Aorta (tissue), 5 donors: ENCODE measurements around the gene SMARCA4. TPM values are rescaled to one million over a fixed set of nuclear protein-coding genes. Genes with fewer than 3 reads are reported as not detected.
"Not testable (repeated sequence)": the region's sequence is repeated elsewhere in the genome, so short reads cannot be mapped to it uniquely, and the experiment has no call there.

Experiments used
- ATAC-seq: fragments of 200-7000 bp; cut with Tn5 transposase; one replicate; pipeline ENCODE4 v1.9.1; 2022; ENCODE audit warnings: moderate library complexity; ENCODE audit not compliant: low FRiP score
- DNase-seq, 2 donors: peaks; one replicate each; pipeline ENCODE4 v3.0.0-alpha.2; 2020
- H3K27ac ChIP-seq, 2 donors: one replicate each; pipeline ENCODE4 v1.5.1; 2013; ENCODE audit warnings: low read length in 2 of 2, mild to moderate bottlenecking in 2 of 2, moderate library complexity in 2 of 2, control low read depth in 1 of 2, inconsistent platforms in 1 of 2, low read depth in 1 of 2
- H3K27me3 ChIP-seq, 2 donors: one replicate each; pipeline ENCODE4 v1.6.1; 2013; ENCODE audit warnings: control low read depth in 1 of 2, low read length in 1 of 2, mild to moderate bottlenecking in 1 of 2, moderate library complexity in 1 of 2; ENCODE audit not compliant: insufficient read depth in 2 of 2, control insufficient read depth in 1 of 2
- H3K36me3 ChIP-seq, 2 donors: one replicate each; pipeline ENCODE4 v1.6.1; 2013; ENCODE audit warnings: control low read depth in 1 of 2, low read length in 1 of 2, mild to moderate bottlenecking in 1 of 2; ENCODE audit not compliant: insufficient read depth in 2 of 2, control insufficient read depth in 1 of 2
- H3K4me1 ChIP-seq, 2 donors: one replicate each; pipeline ENCODE4 v1.6.1; 2013; ENCODE audit warnings: low read length in 2 of 2, control low read depth in 1 of 2, mild to moderate bottlenecking in 1 of 2, moderate library complexity in 1 of 2; ENCODE audit not compliant: insufficient read depth in 2 of 2, control insufficient read depth in 1 of 2
- H3K4me3 ChIP-seq, 2 donors: one replicate each; pipeline ENCODE4 v1.5.1; 2013; ENCODE audit warnings: low read length in 2 of 2, control low read depth in 1 of 2, mild to moderate bottlenecking in 1 of 2
- H3K9me3 ChIP-seq: one replicate; pipeline ENCODE4 v1.6.1; 2013; ENCODE audit warnings: mild to moderate bottlenecking, low read length; ENCODE audit not compliant: control insufficient read depth
- WGBS, 2 donors: extraction: QIAGEN DNeasy Blood & Tissue Kit; methylation state at CpG; one replicate each; pipeline ENCODE4 v1.1.7; 2013; 5-methylcytosine and 5-hydroxymethylcytosine counted together
- intact Hi-C, 2 donors: fragments of 100-400 bp; cut with DNase I; formaldehyde crosslinking; loops; one replicate each; pipeline versions ENCODE4 v1.14.2 to v1.15.0; 2022
- polyA plus RNA-seq, 2 donors: library from polyadenylated mRNA; stranded (reverse); fragments of 200-250 nt; gene quantifications; one replicate each; pipeline ENCODE4 v1.2.3, GENCODE V29; 2013
- total RNA-seq, 2 donors: library from RNA; stranded (reverse); fragmentation: NEBNext Ultra II Directional; extraction: Animal tissue kit (Norgen Biotek cat#: 25700); gene quantifications; one replicate each; pipeline ENCODE4 v1.2.1, GENCODE V29; 2021
- donor health status: healthy with polysubstance abuse.
- donor health status: Bipolar disorder and iron deficiency.
- donor health status: DM: no; HTN: no; CAD: no.
- donor health status: DM: no; HTN: no; CAD: no.
- donor health status: DM: yes; HTN: yes; CAD: no.

SMARCA4 gene
- total and polyA plus RNA-seq, 4 donors: 17.8 to 67.4 (median 63.4) TPM

DNA sequence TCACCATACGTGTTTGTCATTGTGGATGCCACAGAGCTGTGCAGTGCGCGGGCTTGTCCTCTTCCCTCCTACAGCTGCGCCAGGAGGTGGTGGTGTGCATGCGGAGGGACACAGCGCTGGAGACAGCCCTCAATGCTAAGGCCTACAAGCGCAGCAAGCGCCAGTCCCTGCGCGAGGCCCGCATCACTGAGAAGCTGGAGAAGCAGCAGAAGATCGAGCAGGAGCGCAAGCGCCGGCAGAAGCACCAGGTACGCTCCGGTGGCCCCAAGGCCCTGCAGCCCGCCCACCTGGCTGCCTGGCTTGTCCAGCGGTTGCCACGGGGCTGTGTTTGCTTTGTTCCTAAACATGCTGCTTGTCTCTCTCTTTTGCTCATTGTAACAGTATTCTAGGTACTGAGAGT, 30.2 kb downstream of the SMARCA4 start:
- Histone ChIP-seq H3K27me3 (no peaks in the 10 kb centered on the region), H3K36me3 (peaks cover 0 to 6% of the 10 kb centered on the region in 2 donors), H3K27ac (no peak overlapping the region), H3K9me3 (no peaks in the 10 kb centered on the region), H3K4me1 (no peaks in the 10 kb centered on the region), H3K4me3 (no peak overlapping the region)
- ATAC-seq (no peak), DNase-seq (no peak)
- intact Hi-C loops: no loop called here
- 95 to 96% methylated on average over 20 of the region's 20 CpGs for WGBS, 2 donors

- intact Hi-C loops: no loop called here
- Histone ChIP-seq H3K27me3 (no peaks in the 10 kb centered on the region), H3K27ac (no peak overlapping the region), H3K36me3 (peaks cover 0 to 7% of the 10 kb centered on the region in 2 donors), H3K9me3 (no peaks in the 10 kb centered on the region), H3K4me3 (no peak overlapping the region), H3K4me1 (no peaks in the 10 kb centered on the region)
- WGBS, 2 donors: 94 to 95% methylated on average over 9 of the region's 9 CpGs
- ATAC-seq: no peak
- DNase-seq: no peak
Measured at GRCh38 chr19:10991521-10992081, 30.8 kb downstream of the SMARCA4 start.

- H3K4me1 ChIP-seq, intact Hi-C loops, DNase-seq: not testable (repeated sequence)
Measured at GRCh38 chr19:10992174-10992573, 31.3 kb downstream of the SMARCA4 start.

GRCh38 chr19:10995926-10996600, 35.2 kb downstream of the SMARCA4 start:
- no peaks in the 10 kb centered on the region for H3K27me3 ChIP-seq
- ATAC-seq: peak; percentile 13
- no peak for DNase-seq
- H3K9me3 ChIP-seq: no peaks in the 10 kb centered on the region
- no peaks in the 10 kb centered on the region for H3K4me1 ChIP-seq
- H3K36me3 ChIP-seq: peaks cover 3 to 4% of the 10 kb centered on the region in 2 donors
- intact Hi-C loops: no loop called here
- WGBS, 2 donors: 91 to 92% methylated on average over 29 of the region's 29 CpGs
- H3K4me3 ChIP-seq: no peak overlapping the region
- no peak overlapping the region for H3K27ac ChIP-seq

More at GRCh38 chr19:10992174-10992573, 31.3 kb downstream of the SMARCA4 start:
- not testable (repeated sequence) for H3K27me3 ChIP-seq, H3K27ac ChIP-seq, H3K36me3 ChIP-seq, ATAC-seq, H3K9me3 ChIP-seq, H3K4me3 ChIP-seq
- 69 to 72% methylated on average over 6 of the region's 6 CpGs for WGBS, 2 donors

DNA sequence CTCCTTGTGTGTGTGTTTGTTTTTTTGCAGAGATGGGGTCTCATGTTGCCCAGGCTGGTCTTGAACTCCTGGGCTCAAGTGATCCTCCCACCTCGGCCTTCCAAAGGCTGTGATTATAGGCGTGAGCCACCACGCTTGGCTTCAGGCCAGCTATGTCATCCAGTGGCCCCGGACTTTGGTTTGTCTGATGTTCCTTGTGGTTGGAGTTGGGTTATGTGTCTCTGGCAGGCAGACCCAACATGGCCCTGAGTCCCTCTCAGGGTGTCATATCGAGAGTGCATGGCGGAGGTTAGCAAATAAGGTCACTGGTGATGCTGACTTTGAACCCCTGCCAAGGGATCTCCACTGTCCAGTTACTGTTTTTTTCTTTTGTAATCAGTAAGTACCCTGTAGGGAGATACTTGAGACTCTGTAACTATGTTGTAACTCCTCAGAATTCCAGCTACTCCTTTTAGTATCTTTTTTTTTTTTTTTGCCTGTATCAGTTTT, 37.3 kb downstream of the SMARCA4 start:
- Histone ChIP-seq H3K27me3 (no peaks in the 10 kb centered on the region), H3K9me3 (no peaks in the 10 kb centered on the region), H3K4me1 (no peaks in the 10 kb centered on the region), H3K36me3 (peaks cover 3 to 7% of the 10 kb centered on the region in 2 donors), H3K27ac (no peak overlapping the region), H3K4me3 (no peak overlapping the region)
- DNase-seq: no peak
- intact Hi-C loops: no loop called here
- 70 to 73% methylated on average over 6 of the region's 6 CpGs for WGBS, 2 donors
- no peak for ATAC-seq

DNA sequence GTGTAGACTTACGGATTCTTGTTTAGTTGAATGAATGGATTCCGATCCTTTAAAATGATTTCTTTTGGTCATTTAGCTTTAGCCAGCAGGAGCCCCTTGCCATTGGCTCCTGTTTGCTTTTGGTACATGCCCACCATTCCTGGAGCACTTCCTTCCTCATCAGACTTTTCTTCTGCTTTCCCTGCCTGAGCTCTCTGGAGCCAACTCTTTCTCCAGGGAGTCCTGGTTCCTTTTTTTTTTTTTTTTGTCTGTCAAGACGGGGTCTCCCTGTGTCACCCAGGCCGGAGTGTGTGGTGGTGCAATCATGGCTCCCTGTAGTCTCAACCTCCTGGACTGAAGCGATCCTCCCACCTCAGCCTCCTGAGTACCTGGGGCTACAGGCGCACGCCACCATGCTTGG, 37.8 kb downstream of the SMARCA4 start:
- peaks cover 3 to 7% of the 10 kb centered on the region in 2 donors for H3K36me3 ChIP-seq
- H3K27ac ChIP-seq: no peak overlapping the region
- no peak for ATAC-seq
- no peaks in the 10 kb centered on the region for H3K4me1 ChIP-seq
- 91 to 92% methylated on average over 7 of the region's 7 CpGs for WGBS, 2 donors
- no peaks in the 10 kb centered on the region for H3K27me3 ChIP-seq
- H3K4me3 ChIP-seq: no peak overlapping the region
- intact Hi-C loops: no loop called here
- DNase-seq: no peak
- H3K9me3 ChIP-seq: no peaks in the 10 kb centered on the region

DNA sequence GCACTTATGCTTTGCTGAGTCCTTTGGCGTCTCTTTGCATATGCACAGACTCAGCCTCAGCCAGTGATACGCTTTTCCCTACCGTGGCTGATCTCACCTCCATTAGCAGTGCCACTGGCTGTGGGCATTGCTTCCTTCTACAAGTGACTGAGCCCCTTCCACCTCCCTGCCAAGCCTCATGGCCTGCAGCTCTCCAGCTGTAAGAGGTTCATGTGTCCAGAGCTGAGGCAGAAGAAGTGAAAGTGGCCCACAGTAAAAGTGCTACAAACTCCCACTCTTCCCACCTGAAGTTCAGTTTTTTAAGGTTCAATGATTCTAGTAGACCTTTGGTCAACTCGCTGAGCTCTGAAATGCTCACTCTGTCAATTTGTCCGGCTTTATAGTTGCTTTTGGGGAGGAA, 44.7 kb downstream of the SMARCA4 start:
- 88 to 91% methylated on average over 5 of the region's 5 CpGs for WGBS, 2 donors
- H3K9me3 ChIP-seq: no peaks in the 10 kb centered on the region
- intact Hi-C loops: no loop called here

DNA sequence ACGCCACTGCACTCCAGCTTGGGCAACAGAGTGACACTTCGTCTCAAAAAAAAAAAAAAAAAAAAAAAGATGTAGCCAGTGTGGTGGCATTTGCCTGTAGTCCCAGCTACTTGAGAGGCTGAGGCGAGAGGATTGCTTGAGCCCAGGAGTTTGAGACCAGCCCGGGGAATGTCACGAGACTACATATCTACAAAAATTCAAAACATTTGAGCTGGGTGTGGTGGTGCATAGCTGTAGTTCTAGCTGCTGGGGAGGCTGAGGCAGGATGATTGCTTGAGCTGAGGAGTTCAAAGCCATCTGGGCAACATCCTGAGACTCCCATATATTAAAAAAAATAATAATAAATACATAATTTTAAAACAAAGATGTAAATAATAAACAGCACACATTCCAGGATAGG, 46.6 kb downstream of the SMARCA4 start:
- H3K9me3 ChIP-seq: no peaks in the 10 kb centered on the region
- DNase-seq: no peak
- H3K27ac ChIP-seq: no peak overlapping the region
- H3K27me3 ChIP-seq: no peaks in the 10 kb centered on the region
- peaks cover 5 to 8% of the 10 kb centered on the region in 2 donors for H3K36me3 ChIP-seq
- intact Hi-C loops: no loop called here
- no peaks in the 10 kb centered on the region for H3K4me1 ChIP-seq
- H3K4me3 ChIP-seq: no peak overlapping the region
- ATAC-seq: no peak
- 90 to 91% methylated on average over 4 to 5 of the region's 5 CpGs for WGBS, 2 donors

More for the DNA sequence above, 44.7 kb downstream of the SMARCA4 start:
- Histone ChIP-seq H3K4me3 (no peak overlapping the region), H3K27me3 (no peaks in the 10 kb centered on the region), H3K27ac (no peak overlapping the region), H3K36me3 (peaks cover 5 to 8% of the 10 kb centered on the region in 2 donors), H3K4me1 (no peaks in the 10 kb centered on the region)
- no peak for DNase-seq
- ATAC-seq: no peak

DNA sequence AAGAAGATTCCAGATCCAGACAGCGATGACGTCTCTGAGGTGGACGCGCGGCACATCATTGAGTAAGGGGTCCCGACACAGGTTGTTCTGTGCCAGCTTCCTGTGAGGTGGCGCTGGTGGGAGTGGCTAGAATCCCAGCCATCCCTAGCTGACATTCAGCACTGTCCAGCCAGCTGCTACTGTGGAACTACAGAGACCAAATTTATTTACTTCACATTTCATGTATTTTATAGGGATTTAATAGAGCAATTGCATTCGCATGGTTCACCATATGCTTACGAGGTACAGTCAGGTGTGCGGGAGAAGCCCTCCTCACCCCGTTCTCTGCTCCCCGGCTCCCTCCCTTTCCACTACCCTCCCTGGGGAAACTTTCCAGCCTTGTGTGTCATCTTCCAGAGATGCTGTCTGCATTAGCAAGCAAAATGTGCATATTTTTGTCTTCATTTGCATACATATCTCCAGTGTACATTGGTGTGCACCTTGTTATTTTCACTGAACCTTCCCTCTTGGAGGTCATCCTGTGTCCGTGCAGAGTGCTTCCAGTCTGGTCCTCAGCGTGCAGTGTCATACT, 47.2 kb downstream of the SMARCA4 start:
- no peak for DNase-seq
- Histone ChIP-seq H3K27me3 (no peaks in the 10 kb centered on the region), H3K9me3 (no peaks in the 10 kb centered on the region), H3K27ac (no peak overlapping the region), H3K4me3 (no peak overlapping the region), H3K36me3 (peaks cover 5 to 9% of the 10 kb centered on the region in 2 donors), H3K4me1 (no peaks in the 10 kb centered on the region)
- intact Hi-C loops: no loop called here
- 94 to 95% methylated on average over 14 of the region's 14 CpGs for WGBS, 2 donors
- no peak for ATAC-seq
